ENCODE measurements around the gene MAPKAP1. TPM values are rescaled to one million over a fixed set of nuclear protein-coding genes. Genes with fewer than 3 reads are reported as not detected.

The MAPKAP1 gene
- total RNA-seq, 1 donor from 2014 or later, result 70.7 TPM

GRCh38 chr9:125544988-125545651 lies 161.9 kb downstream of the MAPKAP1 start:
- no peak for TF ChIP-seq POLR2A (IDR thresholded peaks at IDR 0.05)
- TF ChIP-seq POLR2AphosphoS5 (IDR thresholded peaks at IDR 0.05; ENCODE audit: insufficient read depth in 1 of 2, low read depth in 1 of 2), result peak in 1 of 2 donors; percentile 59
- peak overlapping the region; percentile 80 for H3K27ac ChIP-seq
- H3K27me3 ChIP-seq, result no peaks in the 10 kb centered on the region
- no peaks in the 10 kb centered on the region for H3K9me3 ChIP-seq
- no peak for DNase-seq (ENCODE audit: extremely low spot score in 2 of 2)
- H3K4me1 ChIP-seq, result peaks cover 68% of the 10 kb centered on the region
- H3K4me3 ChIP-seq, result no peak overlapping the region
- intact Hi-C loops (cut with DNase I), result no loop called here
- H3K36me3 ChIP-seq, result no peaks in the 10 kb centered on the region

- peak overlapping the region; percentile 80 for H3K27ac ChIP-seq
- H3K27me3 ChIP-seq, result no peaks in the 10 kb centered on the region
- intact Hi-C loops (cut with DNase I), result no loop called here
- no peak overlapping the region for H3K4me3 ChIP-seq
- DNase-seq (ENCODE audit: extremely low spot score in 2 of 2), result no peak
- TF ChIP-seq POLR2A (IDR thresholded peaks at IDR 0.05) (no peak), POLR2AphosphoS5 (IDR thresholded peaks at IDR 0.05; ENCODE audit: insufficient read depth in 1 of 2, low read depth in 1 of 2) (no peak), CTCF (IDR thresholded peaks at IDR 0.05) (no peak)
- no peaks in the 10 kb centered on the region for H3K9me3 ChIP-seq
- H3K36me3 ChIP-seq, result no peaks in the 10 kb centered on the region
- peaks cover 62% of the 10 kb centered on the region for H3K4me1 ChIP-seq
Measured at GRCh38 chr9:125544484-125544883, 162.5 kb downstream of the MAPKAP1 start.

GRCh38 chr9:125541840-125542243 lies 165.2 kb downstream of the MAPKAP1 start:
- DNase-seq (ENCODE audit: extremely low spot score in 2 of 2), result no peak
- H3K27ac ChIP-seq, result no peak overlapping the region
- H3K4me1 ChIP-seq, result peaks cover 65% of the 10 kb centered on the region
- no peaks in the 10 kb centered on the region for H3K9me3 ChIP-seq
- no peak overlapping the region for H3K4me3 ChIP-seq
- no peaks in the 10 kb centered on the region for H3K36me3 ChIP-seq
- no peaks in the 10 kb centered on the region for H3K27me3 ChIP-seq
- TF ChIP-seq CTCF (IDR thresholded peaks at IDR 0.05) (no peak), POLR2A (IDR thresholded peaks at IDR 0.05) (no peak), POLR2AphosphoS5 (IDR thresholded peaks at IDR 0.05; ENCODE audit: insufficient read depth in 1 of 2, low read depth in 1 of 2) (no peak)
- intact Hi-C loops (cut with DNase I), result no loop called here

GRCh38 chr9:125540497-125540896 lies 166.5 kb downstream of the MAPKAP1 start:
- TF ChIP-seq POLR2AphosphoS5 (IDR thresholded peaks at IDR 0.05; ENCODE audit: insufficient read depth in 1 of 2, low read depth in 1 of 2) (peak in 1 of 2 donors; percentile 40), CTCF (IDR thresholded peaks at IDR 0.05) (no peak), POLR2A (IDR thresholded peaks at IDR 0.05) (no peak)
- intact Hi-C loops (cut with DNase I), result no loop called here
- no peaks in the 10 kb centered on the region for H3K36me3 ChIP-seq
- no peak for DNase-seq (ENCODE audit: extremely low spot score in 2 of 2)
- H3K27me3 ChIP-seq, result no peaks in the 10 kb centered on the region
- H3K4me3 ChIP-seq, result no peak overlapping the region
- peaks cover 65% of the 10 kb centered on the region for H3K4me1 ChIP-seq
- no peak overlapping the region for H3K27ac ChIP-seq
- H3K9me3 ChIP-seq, result no peaks in the 10 kb centered on the region

GRCh38 chr9:125538092-125538473 lies 168.9 kb downstream of the MAPKAP1 start:
- Histone ChIP-seq H3K27me3 (no peaks in the 10 kb centered on the region), H3K4me3 (no peak overlapping the region), H3K36me3 (no peaks in the 10 kb centered on the region), H3K9me3 (no peaks in the 10 kb centered on the region), H3K27ac (peak overlapping the region; percentile 63), H3K4me1 (peaks cover 45% of the 10 kb centered on the region)
- intact Hi-C loops (cut with DNase I), result no loop called here
- no peak for DNase-seq (ENCODE audit: extremely low spot score in 2 of 2)
- TF ChIP-seq POLR2AphosphoS5 (IDR thresholded peaks at IDR 0.05; ENCODE audit: insufficient read depth in 1 of 2, low read depth in 1 of 2) (peak in 1 of 2 donors; percentile 83), POLR2A (IDR thresholded peaks at IDR 0.05) (no peak)

GRCh38 chr9:125537442-125538091 lies 169.4 kb downstream of the MAPKAP1 start:
- Histone ChIP-seq H3K27ac (peak overlapping the region; percentile 63), H3K27me3 (no peaks in the 10 kb centered on the region), H3K4me3 (no peak overlapping the region), H3K4me1 (peaks cover 45% of the 10 kb centered on the region), H3K36me3 (no peaks in the 10 kb centered on the region), H3K9me3 (no peaks in the 10 kb centered on the region)
- intact Hi-C loops (cut with DNase I), result no loop called here
- TF ChIP-seq CTCF (IDR thresholded peaks at IDR 0.05) (no peak), POLR2AphosphoS5 (IDR thresholded peaks at IDR 0.05; ENCODE audit: insufficient read depth in 1 of 2, low read depth in 1 of 2) (no peak), POLR2A (IDR thresholded peaks at IDR 0.05) (no peak)
- no peak for DNase-seq (ENCODE audit: extremely low spot score in 2 of 2)

All from vagina (tissue), 2 donors.